ENCODE results near the gene SIX5. TPM values are rescaled to one million over a fixed set of nuclear protein-coding genes. Genes with fewer than 3 reads are reported as not detected.

Gene SIX5
- total RNA-seq, 1 experiment from 2014 or later, result 9.3 TPM

- Histone ChIP-seq H3K4me1 (ENCODE audit: insufficient read depth, low read length) (peaks cover 7% of the 10 kb centered on the region), H3K27me3 (ENCODE audit: low read length) (no peaks in the 10 kb centered on the region), H3K36me3 (ENCODE audit: low read depth, low read length) (no peaks in the 10 kb centered on the region), H3K4me3 (ENCODE audit: low read length) (no peak overlapping the region), H4K20me1 (ENCODE audit: low read length) (no peaks in the 10 kb centered on the region), H3K9ac (ENCODE audit: low read length) (no peak overlapping the region), H3K9me2 (replicated peaks; ENCODE audit: low read length) (no peaks in the 10 kb centered on the region), H3K79me2 (ENCODE audit: low read length) (no peaks in the 10 kb centered on the region), H3K9me3 (ENCODE audit: low read length) (no peaks in the 10 kb centered on the region), H3F3A (ENCODE audit: low read length, unreplicated experiment) (no peaks in the 10 kb centered on the region), H3K4me2 (ENCODE audit: low read length) (no peak overlapping the region), H3K27ac (ENCODE audit: low read length) (no peak overlapping the region), H2AFZ (ENCODE audit: low read length) (no peak overlapping the region)
- DNase-seq, result no peak
- BruUV-seq (replicated peaks), result no TSS peak
- no peak for ATAC-seq
- POLR2A ChIA-PET (ENCODE audit: unreplicated experiment), result no interaction called here
- CTCF ChIA-PET, result no interaction called here
- intact Hi-C loops (cut with micrococcal nuclease), result no loop called here
- TF ChIP-seq EZH2phosphoT487 (IDR thresholded peaks at IDR 0.05; ENCODE audit: borderline replicate concordance, low read length) (no peak), EZH2 (IDR thresholded peaks at IDR 0.05; ENCODE audit: low read length, unreplicated experiment) (no peak)
- TF ChIP-seq, protein P1, sequence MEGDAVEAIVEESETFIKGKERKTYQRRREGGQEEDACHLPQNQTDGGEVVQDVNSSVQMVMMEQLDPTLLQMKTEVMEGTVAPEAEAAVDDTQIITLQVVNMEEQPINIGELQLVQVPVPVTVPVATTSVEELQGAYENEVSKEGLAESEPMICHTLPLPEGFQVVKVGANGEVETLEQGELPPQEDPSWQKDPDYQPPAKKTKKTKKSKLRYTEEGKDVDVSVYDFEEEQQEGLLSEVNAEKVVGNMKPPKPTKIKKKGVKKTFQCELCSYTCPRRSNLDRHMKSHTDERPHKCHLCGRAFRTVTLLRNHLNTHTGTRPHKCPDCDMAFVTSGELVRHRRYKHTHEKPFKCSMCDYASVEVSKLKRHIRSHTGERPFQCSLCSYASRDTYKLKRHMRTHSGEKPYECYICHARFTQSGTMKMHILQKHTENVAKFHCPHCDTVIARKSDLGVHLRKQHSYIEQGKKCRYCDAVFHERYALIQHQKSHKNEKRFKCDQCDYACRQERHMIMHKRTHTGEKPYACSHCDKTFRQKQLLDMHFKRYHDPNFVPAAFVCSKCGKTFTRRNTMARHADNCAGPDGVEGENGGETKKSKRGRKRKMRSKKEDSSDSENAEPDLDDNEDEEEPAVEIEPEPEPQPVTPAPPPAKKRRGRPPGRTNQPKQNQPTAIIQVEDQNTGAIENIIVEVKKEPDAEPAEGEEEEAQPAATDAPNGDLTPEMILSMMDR (conservative IDR thresholded peaks at IDR 0.05; ENCODE audit: low read depth, low read length), result no peak
Measured at GRCh38 chr19:45805719-45806118, 36.7 kb upstream of the SIX5 start.

DNA sequence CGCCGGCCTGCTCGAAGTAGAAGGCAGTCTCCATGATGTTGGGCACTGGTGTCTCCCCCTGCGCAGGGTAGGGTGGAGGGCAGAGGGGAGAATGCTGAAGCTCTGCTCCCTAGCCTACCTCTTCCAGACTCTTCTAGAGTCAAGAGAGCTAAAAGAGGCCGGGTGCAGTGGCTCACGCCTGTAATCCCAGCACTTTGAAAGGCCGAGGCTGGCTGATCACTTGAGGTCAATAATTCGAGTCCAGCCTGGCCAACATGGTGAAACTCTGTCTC lies 35.8 kb upstream of the SIX5 start:
- Histone ChIP-seq H3K4me1 (ENCODE audit: insufficient read depth, low read length) (peaks cover 6% of the 10 kb centered on the region), H2AFZ (ENCODE audit: low read length) (no peak overlapping the region), H3K4me3 (ENCODE audit: low read length) (no peak overlapping the region), H4K20me1 (ENCODE audit: low read length) (no peaks in the 10 kb centered on the region), H3K4me2 (ENCODE audit: low read length) (no peak overlapping the region), H3K9ac (ENCODE audit: low read length) (no peak overlapping the region), H3K27ac (ENCODE audit: low read length) (no peak overlapping the region), H3K9me3 (ENCODE audit: low read length) (no peaks in the 10 kb centered on the region), H3K27me3 (ENCODE audit: low read length) (no peaks in the 10 kb centered on the region), H3K9me2 (replicated peaks; ENCODE audit: low read length) (no peaks in the 10 kb centered on the region), H3K36me3 (ENCODE audit: low read depth, low read length) (no peaks in the 10 kb centered on the region), H3K79me2 (ENCODE audit: low read length) (no peaks in the 10 kb centered on the region), H3F3A (ENCODE audit: low read length, unreplicated experiment) (no peaks in the 10 kb centered on the region)
- CTCF ChIA-PET, result no interaction called here
- POLR2A ChIA-PET (ENCODE audit: unreplicated experiment), result no interaction called here
- BruUV-seq (replicated peaks), result no TSS peak
- intact Hi-C loops (cut with micrococcal nuclease), result no loop called here
- no peak for ATAC-seq
- TF ChIP-seq EZH2 (IDR thresholded peaks at IDR 0.05; ENCODE audit: low read length, unreplicated experiment) (no peak), EZH2phosphoT487 (IDR thresholded peaks at IDR 0.05; ENCODE audit: borderline replicate concordance, low read length) (no peak)
- TF ChIP-seq, protein P1 (conservative IDR thresholded peaks at IDR 0.05; ENCODE audit: low read depth, low read length), result no peak
- DNase-seq, result no peak

GRCh38 chr19:45804140-45804958 lies 35.3 kb upstream of the SIX5 start:
- POLR2A ChIA-PET (ENCODE audit: unreplicated experiment), result no interaction called here

More at GRCh38 chr19:45804140-45804958, 35.3 kb upstream of the SIX5 start:
- H3K9me3 ChIP-seq (ENCODE audit: low read length), result no peaks in the 10 kb centered on the region
- BruUV-seq (replicated peaks), result no TSS peak
- TF ChIP-seq EZH2phosphoT487 (IDR thresholded peaks at IDR 0.05; ENCODE audit: borderline replicate concordance, low read length) (no peak), EZH2 (IDR thresholded peaks at IDR 0.05; ENCODE audit: low read length, unreplicated experiment) (no peak)
- TF ChIP-seq, protein P1 (conservative IDR thresholded peaks at IDR 0.05; ENCODE audit: low read depth, low read length), result no peak
- no peak overlapping the region for H3K27ac ChIP-seq (ENCODE audit: low read length)
- no peak overlapping the region for H3K4me2 ChIP-seq (ENCODE audit: low read length)
- no peak overlapping the region for H2AFZ ChIP-seq (ENCODE audit: low read length)
- no peak overlapping the region for H3K9ac ChIP-seq (ENCODE audit: low read length)
- H3K4me1 ChIP-seq (ENCODE audit: insufficient read depth, low read length), result peaks cover under 1% of the 10 kb centered on the region; the same call in 1 of the 2 replicates
- no peaks in the 10 kb centered on the region for H3K79me2 ChIP-seq (ENCODE audit: low read length)
- H3F3A ChIP-seq (ENCODE audit: low read length, unreplicated experiment), result no peaks in the 10 kb centered on the region
- no peaks in the 10 kb centered on the region for H3K27me3 ChIP-seq (ENCODE audit: low read length)
- CTCF ChIA-PET, result no interaction called here
- no peaks in the 10 kb centered on the region for H3K36me3 ChIP-seq (ENCODE audit: low read depth, low read length)
- H3K9me2 ChIP-seq (replicated peaks; ENCODE audit: low read length), result no peaks in the 10 kb centered on the region
- DNase-seq, result no peak
- H3K4me3 ChIP-seq (ENCODE audit: low read length), result no peak overlapping the region
- intact Hi-C loops (cut with micrococcal nuclease), result no loop called here
- no peak for ATAC-seq
- H4K20me1 ChIP-seq (ENCODE audit: low read length), result no peaks in the 10 kb centered on the region
